22Rv1 (cell line): Measurements from ENCODE around the gene BAD.
"Not testable (repeated sequence)": the region's sequence is repeated elsewhere in the genome, so short reads cannot be mapped to it uniquely, and the experiment has no call there.

Experiments used
- H3K27ac ChIP-seq: fragments of 450-650 bp; 2 replicates; pipeline ENCODE4 v1.5.1; 2017
- ZFX ChIP-seq: fragments of 450-650 bp; IDR thresholded peaks from 2 replicates; pipeline ENCODE4 v1.6.1; 2017; ENCODE audit warnings: antibody characterized with exemption, borderline replicate concordance
- TF ChIP-seq, protein P1 (sequence below): fragments of 450-650 bp; IDR thresholded peaks from 2 replicates; pipeline ENCODE4 v1.5.1; 2017; ENCODE audit warnings: mild to moderate bottlenecking

Gene BAD

GRCh38 chr11:64324692-64325469 is 40.4 kb upstream of the BAD start:
- no peak overlapping the region for H3K27ac ChIP-seq
- TF ChIP-seq ZFX = no peak
- TF ChIP-seq, protein P1, sequence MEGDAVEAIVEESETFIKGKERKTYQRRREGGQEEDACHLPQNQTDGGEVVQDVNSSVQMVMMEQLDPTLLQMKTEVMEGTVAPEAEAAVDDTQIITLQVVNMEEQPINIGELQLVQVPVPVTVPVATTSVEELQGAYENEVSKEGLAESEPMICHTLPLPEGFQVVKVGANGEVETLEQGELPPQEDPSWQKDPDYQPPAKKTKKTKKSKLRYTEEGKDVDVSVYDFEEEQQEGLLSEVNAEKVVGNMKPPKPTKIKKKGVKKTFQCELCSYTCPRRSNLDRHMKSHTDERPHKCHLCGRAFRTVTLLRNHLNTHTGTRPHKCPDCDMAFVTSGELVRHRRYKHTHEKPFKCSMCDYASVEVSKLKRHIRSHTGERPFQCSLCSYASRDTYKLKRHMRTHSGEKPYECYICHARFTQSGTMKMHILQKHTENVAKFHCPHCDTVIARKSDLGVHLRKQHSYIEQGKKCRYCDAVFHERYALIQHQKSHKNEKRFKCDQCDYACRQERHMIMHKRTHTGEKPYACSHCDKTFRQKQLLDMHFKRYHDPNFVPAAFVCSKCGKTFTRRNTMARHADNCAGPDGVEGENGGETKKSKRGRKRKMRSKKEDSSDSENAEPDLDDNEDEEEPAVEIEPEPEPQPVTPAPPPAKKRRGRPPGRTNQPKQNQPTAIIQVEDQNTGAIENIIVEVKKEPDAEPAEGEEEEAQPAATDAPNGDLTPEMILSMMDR = no peak

DNA sequence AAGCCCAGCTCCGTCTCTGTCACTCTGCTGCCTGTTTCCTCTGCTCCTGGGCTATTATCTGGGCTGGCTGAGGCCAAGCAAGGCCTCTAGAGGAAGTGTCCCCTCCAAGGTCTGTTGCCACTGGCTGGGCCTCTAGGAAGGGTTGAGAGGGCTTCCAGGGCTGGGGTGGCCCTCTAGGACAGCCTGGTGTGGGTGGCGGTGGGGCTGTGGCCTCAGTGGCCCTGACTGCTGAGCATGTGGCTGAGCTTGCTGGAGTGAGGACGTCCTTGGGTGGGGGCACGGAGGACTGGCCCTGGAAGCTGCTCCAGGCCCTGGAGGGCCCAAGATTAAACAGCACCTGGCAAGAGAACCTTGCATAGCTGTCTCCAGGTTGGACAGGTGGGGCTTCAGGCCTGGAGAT is 39.5 kb upstream of the BAD start:
- H3K27ac ChIP-seq = not testable (repeated sequence)

DNA sequence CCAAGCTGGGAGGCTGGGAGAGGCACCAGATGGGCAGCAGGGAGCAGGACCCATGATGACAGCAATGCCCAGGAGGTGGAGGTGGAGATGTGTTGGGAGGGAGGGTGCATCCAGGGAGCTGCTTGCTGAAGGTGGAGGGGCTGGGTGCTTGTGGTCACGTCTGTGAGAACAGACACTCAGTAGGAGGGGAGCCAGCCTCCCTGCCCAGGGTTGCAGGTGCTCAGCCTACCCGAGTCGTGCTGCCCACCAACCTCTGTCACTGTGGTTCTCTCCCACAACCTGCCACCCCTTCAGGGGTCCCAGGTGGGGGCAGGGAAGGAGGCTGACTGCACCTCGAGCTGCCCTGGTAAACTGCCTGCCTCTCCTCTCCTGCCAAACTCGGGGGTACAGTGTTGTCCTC is 38.9 kb upstream of the BAD start:
- TF ChIP-seq, protein P1 = no peak
- no peak for TF ChIP-seq ZFX
- H3K27ac ChIP-seq = no peak overlapping the region

DNA sequence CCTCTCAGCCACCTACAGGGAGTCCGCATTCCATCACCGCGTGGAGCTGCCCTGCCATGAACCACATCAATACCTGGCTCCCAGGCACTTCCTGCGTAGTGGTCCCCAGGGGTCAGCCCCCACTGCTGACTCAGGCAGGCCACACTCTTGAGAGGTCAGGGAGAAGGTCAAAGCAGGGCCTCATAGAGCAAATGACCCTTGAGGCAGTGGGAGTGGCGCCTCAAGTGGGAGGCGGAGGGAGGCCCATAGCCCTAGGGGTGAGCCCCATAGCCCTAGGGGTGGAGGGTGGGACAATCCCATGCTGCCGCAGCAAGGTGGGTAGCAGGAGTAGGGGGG is 38.4 kb upstream of the BAD start:
- TF ChIP-seq, protein P1 = no peak
- no peak for TF ChIP-seq ZFX
- no peak overlapping the region for H3K27ac ChIP-seq

- no peak for TF ChIP-seq ZFX
- TF ChIP-seq, protein P1 = no peak
Measured at GRCh38 chr11:64321533-64321932, 37.1 kb upstream of the BAD start.

GRCh38 chr11:64321026-64321425 is 36.6 kb upstream of the BAD start:
- TF ChIP-seq, protein P1 = no peak
- TF ChIP-seq ZFX = no peak
- H3K27ac ChIP-seq = no peak overlapping the region

More at GRCh38 chr11:64321533-64321932, 37.1 kb upstream of the BAD start:
- H3K27ac ChIP-seq = no peak overlapping the region

DNA sequence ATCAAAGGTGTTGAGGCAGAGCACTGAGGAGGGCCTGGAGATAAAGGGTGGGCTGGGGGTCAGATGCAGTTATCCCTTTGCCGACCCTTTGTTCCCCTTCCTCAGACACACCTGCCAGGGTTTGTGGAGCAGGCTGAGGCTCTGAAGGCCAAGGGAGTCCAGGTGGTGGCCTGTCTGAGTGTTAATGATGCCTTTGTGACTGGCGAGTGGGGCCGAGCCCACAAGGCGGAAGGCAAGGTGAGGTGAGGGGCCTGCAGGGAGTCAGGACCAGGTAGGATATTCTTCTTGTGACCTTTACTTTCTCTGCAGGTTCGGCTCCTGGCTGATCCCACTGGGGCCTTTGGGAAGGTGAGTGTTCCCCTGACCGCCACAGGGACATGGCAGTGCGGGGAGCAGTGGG is 36.1 kb upstream of the BAD start:
- 0 out of 2 replicates have a peak overlapping the region, but pooled peaks have one; percentile 98 for H3K27ac ChIP-seq
- TF ChIP-seq ZFX = no peak
- TF ChIP-seq, protein P1 = no peak
